NCI-H2227 (cell line): ENCODE measurements around the gene SUCLA2.
"Not testable (repeated sequence)": the region's sequence is repeated elsewhere in the genome, so short reads cannot be mapped to it uniquely, and the experiment has no call there.

Source experiments
- DNase-seq: peaks from one replicate; lab custom pipeline; 2025; ENCODE audit not compliant: unreplicated experiment; lab: John Stamatoyannopoulos, UW

SUCLA2 gene

DNA sequence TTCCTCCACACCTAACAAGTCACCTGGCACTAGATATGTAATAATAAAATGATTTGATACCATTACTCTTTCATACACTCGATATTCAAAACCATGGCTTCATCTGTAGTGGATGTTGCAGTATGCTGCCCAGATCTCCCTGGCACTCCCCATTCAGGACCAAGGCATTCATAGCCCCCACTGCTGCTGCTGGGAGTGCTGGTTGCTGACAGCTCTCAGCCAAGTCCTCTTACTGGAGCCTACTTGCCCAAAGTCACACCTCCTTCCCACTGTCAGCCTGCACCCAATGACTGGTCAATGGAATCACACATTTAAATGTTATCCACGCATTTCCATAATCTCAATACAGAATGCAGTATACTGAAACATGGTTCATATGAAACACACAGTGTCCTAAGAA is 3.7 kb downstream of the SUCLA2 start:
- DNase-seq, result no peak

DNA sequence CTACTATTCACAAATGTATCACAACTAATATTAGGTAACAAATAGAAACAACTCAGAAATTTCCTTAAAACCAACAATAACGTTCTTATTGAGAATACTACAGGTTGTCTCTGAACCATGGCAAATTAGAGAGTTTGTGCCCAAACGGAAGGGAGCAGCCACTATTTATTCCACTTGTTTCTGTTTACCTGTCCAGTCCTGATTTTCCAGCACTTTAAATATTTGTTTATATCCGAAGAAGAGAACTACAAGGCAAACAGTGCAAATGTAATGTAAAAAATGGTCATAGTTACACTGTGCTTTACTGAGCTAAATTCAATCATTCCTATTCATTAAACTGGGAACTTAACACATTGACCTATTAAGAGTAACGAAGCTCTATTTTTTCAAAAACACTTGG is 9.2 kb downstream of the SUCLA2 start:
- DNase-seq, result no peak

DNA sequence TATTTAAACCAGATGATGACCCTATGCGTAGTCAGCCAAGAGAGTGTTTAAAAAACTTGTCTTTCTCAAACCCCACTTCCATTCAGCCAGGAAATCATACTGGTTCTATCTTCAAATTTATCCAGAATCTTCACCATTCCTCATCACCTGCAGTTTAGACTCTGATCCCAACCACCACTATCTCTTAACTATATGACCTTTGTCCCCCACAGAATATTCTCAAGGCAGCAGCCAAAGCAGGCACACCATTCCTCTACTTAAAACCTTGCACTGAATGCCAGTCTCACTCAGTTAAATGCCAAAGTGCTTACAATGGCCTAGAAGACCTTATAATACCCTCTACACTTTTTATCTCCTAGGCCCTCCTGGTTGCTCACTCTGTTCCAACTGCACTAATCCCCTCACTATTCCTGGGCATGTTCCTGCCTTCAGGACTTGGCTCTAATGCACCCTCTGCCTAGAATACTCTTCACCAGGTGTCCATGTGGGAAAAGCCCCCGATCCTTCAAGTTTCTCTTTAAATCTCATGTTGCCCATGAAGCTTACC is 10.1 kb downstream of the SUCLA2 start:
- no peak for DNase-seq

DNA sequence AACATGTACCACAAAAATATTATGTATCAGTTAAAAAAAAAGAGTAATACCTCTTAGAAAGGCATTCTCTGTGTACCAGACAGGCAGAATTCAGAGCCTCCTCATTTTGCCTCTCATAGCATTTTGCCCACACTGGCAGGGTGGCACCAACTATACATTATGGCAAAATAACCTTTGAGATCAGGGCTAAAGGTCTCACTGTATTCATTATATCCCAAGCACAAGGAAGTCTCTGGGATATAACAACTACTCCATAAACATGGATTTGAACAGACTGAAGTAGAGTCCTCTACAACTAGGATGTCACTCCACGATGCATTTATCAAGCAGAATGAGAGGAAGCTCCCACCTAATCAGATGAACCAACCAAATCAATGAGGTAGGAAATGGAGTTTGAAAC is 10.6 kb downstream of the SUCLA2 start:
- no peak for DNase-seq

DNA sequence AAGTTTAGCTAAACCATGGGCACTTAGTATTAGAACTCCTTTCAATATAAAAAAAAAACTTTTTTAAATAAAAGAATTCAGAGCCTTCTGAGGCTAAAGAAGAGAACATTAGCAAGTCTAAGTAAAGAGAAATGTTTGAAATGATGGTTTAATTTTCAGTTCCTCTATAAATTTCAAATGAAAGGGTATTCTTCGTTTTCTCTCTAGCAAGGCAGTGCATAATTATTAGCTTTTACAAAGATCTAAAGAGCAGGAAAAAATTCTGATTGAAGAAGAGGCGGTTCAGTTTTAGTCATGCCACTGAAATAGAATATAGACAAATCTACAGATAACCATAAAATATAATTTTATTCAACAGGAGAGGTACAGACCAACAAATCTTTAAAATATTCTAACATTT is 18.0 kb downstream of the SUCLA2 start:
- no peak for DNase-seq

- DNase-seq, result no peak
Measured at GRCh38 chr13:47976325-47976724, 24.7 kb downstream of the SUCLA2 start.

DNA sequence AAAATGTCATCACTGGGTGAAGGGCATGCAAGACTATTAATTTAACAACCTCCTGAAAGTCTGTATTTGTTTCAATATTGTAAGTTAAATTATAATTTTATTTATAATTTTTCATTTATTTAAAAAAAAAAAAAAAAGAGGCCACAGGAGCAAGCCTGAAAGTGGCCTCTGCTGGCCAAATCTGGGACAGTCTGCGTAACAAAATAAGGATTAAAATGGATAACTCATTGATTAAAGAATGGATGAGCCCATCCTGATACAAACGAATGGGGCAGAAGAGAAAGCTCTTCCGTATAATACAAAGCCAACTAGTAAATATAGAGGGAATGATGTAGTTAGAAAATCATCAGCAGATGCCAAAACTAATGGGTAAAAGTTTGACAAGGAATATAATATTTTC is 36.2 kb downstream of the SUCLA2 start:
- DNase-seq, result no peak

DNA sequence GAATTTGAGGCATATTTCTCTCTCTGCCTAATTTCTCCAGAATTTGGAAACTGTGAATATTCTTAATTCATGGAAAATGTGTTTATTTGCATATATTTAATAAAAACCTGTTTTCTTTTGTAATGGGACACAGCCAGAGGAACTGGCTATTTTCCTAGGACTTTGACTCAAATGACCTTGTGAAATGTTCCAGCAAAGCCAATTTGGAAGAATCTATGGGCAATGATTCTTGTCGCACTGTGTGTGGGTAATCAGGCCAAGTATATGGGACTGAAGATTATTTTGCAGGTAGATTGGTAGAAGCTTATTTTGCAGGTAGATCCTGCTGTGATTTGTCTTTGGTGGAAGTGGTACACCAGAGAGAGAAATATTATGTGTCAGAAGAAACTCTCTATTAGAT is 38.8 kb downstream of the SUCLA2 start:
- no peak for DNase-seq

DNA sequence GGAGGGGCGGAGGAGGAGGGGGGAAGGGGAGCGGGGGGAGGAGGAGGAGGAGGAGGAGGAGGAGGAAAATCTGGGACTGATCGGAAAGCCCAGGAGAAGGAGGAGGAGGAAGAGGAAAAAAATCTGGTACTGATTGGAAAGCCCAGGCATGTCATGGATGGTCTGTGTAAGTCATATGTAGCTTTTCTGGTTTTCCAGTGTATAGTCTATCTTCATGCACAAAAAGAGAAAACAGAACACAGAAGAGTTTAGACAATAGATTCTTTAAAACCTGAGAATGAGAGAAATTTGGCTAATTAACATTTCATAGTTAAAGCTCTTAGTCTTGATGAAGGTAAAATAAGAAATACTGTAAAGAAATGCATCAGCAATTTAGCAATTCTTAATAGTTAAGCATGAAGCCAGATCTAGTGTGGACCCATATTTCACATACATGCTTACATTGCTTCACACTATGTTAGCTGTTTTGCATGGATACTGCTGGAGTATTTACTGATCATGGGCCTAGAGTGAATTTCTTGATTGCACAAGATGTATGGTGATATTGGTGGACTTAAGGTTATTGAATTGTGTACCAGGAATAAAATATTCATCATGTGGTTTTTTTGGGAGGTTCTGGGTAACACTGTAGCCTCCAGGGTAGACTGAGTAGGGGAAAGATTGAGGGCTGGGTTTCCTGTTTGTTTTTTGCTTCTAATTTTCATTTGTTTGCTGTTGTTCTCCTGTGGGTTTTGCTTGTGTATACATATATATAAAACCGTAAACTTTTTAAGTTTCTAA is 41.4 kb downstream of the SUCLA2 start:
- DNase-seq, result no peak

- no peak for DNase-seq
Measured at GRCh38 chr13:47957073-47957472, 44.0 kb downstream of the SUCLA2 start.

DNA sequence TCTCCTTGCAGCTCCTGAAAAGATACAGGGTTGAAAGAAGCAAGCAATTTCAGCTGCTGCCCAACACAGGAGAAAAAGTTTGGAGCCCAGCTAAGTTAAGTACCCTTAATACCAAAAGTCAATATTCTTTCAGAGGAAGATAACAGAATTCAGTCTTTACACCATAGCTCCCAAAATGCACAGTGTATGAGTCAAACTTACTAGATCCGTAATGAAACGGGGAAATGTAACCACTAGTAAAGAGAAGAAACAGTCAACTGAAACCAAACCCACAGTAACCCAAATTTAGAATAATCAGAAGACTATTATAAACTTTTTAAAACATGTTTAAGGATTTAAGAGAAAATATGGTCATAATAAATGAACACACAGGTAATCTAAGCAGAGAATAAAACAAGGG is 45.2 kb downstream of the SUCLA2 start:
- no peak for DNase-seq

DNA sequence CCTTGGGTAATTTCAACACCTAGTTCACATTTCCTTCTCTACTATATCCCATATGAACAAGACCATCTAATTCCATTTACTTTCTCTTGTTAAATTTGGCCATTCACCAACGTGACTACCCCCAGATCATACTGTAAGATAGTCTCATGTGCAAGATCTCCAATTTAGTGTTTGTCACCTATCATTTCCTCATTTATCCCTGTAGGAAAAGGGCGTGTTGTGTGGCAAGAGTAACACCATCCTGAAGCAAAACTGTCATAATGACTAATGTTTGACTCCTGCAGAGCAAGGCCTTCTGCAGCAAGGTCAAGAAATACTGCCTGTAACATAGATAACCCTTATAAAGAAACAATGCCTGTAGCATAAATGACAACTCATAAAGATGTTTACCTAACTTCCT is 51.3 kb downstream of the SUCLA2 start:
- DNase-seq, result no peak

DNA sequence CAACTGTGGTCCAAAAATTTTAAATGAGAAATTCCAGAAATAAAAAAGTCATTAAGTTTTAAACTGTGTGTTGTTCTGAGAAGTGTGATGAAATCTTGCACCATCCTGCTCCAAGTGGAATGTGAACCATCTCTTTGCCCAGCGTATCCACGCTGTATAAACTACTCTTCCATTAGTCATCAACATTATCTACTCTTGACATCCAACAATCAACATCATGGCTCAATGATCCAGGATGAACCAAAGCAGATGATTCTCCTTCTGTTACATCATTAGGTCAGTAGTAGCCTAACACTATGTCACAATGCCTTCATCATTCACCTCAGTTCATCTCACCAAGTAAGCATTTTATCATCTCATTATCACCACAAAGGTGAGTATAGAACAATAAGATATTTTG is 55.3 kb downstream of the SUCLA2 start:
- DNase-seq, result no peak

- not testable (repeated sequence) for DNase-seq
Measured at GRCh38 chr13:47945146-47945545, 55.9 kb downstream of the SUCLA2 start.

DNA sequence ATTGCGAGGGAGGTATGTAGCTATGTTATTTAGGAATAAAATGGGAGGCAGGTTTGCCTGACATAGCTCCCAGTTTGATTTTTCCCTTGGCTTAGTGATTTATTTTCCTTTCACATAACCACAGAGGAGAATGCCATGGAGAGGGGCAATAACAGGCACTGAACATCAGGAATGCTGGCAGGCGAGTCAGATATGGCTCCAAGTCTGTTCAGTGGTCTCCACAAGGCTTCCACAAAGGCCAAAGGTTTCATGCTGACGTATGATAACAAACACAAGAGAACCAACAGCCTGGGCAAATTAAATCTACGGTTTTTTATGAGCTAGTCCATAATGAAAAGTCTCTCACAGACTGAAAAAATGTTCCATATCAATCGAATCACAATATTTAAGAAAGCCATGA is 66.7 kb downstream of the SUCLA2 start:
- DNase-seq, result no peak

GRCh38 chr13:47932950-47933923 is 67.8 kb downstream of the SUCLA2 start:
- no peak for DNase-seq

DNA sequence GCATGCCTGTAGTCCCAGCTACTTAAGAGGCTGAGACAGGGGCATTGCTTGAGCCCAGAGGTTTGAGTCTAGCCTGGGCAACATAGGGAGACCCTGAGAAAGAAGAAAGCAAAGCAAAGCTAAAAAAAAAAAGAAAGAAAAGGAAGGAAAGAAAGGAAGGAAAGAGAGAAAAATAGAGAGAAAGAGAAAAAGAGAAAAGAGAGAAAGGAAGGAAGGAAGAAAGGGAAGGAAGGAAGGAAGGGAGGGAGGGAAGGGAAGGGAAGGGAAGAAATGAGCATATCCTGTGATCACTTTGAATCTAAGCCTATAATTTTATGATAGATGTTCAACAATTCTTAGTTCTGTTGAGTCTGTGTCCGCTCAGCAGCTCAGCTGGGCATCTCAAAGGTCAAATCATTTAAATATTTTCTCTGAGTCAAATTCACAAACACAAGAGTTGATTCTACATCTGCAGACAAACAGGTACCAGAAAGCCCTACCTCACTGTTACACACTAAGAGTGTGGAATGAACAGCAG is 70.4 kb downstream of the SUCLA2 start:
- no peak for DNase-seq

DNA sequence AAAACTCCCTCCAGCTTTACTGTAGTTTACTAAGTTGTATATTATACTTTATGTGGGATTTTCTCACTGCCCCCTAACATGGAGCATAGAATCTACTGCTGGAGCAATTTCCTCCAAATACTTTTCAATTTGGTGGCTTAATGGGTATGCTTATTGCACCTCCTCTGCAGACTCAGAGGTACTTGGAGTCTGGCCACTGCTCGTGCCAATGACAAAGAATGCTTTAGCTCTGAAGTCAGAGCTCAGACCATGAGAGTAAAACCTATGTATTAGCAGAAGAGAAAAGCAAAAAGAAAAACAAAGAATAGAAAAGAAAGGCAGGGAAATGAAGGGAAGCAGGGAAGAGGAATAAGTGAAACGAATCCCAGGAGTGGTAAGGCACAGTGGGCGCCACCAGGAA is 71.9 kb downstream of the SUCLA2 start:
- DNase-seq, result no peak

- no peak for DNase-seq
Measured at GRCh38 chr13:47917022-47917574, 84.0 kb downstream of the SUCLA2 start.

DNA sequence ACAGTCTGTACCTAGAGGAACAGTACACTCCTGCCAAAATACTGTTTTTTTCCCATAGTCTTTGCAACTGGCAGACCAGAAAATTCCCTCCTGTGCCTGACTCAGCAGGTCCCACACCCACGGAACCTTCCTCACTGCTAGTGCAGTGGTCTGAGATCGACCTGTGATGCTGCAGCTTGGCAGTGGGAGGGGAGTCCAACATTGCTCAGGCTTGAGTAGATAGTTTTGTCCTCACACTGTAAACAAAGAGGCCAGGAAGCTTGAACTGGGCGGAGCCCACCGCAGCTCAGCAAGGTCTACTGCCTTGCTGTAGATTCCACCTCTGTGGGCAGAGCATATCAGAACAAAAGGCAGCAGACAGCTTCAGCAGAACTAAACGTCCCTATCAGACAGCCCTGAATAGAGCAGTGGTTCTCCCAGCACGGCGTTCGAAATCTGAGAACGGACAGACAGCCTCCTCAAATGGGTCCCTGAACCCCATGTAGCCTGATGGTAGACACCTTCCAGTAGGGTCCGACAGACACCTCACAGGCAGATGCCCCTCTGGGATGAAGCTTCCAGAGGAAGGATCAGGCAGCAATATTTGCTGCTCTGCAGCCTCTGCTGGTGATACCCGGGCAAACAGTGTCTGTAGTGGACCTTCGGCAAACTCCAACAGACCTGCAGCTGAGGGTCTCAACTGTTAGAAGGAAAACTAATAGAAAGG is 92.7 kb downstream of the SUCLA2 start:
- no peak for DNase-seq

DNA sequence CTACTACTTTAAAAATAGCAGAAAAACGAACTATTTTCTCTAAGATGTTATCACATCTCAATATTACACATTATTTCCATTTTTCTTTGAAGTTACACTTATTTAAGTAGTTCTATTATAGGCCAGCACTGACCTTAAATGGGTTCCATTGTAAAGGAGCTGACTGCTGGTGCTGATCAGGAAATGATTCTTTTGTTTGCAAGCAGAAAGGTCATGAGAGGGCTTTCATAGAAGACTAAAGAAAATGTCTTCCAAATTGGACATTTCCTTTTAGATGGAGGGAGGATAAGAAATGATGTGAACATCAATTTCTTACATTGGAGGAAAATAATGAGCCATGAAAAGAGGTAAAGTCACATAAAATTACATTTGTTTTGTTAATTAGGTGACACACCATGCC is 96.2 kb downstream of the SUCLA2 start:
- no peak for DNase-seq
